Measurements from ENCODE around the gene ERFL. TPM values are rescaled to one million over a fixed set of nuclear protein-coding genes. Genes with fewer than 3 reads are reported as not detected.
A peak's percentile ranks its signal among the peaks of the same experiment; 100 is the strongest.

ERFL gene
- total RNA-seq, 4 donors from 2014 or later, result not detected

- 12 to 25% methylated on average over 7 of the region's 7 CpGs for WGBS, 2 donors
- Histone ChIP-seq H3K27me3 (peaks cover 19 to 100% (median 26%) of the 10 kb centered on the region in 4 donors), H3K4me3 (no peak overlapping the region), H3K9me3 (no peaks in the 10 kb centered on the region), H3K27ac (no peak overlapping the region), H3K36me3 (no peaks in the 10 kb centered on the region), H3K4me1 (peaks cover 0 to 24% (median 9%) of the 10 kb centered on the region in 3 donors)
- no peak for TF ChIP-seq POLR2A (IDR thresholded peaks at IDR 0.05)
- TF ChIP-seq CTCF (IDR thresholded peaks at IDR 0.05), result peak; percentile 59 to 84 (median 72)
- intact Hi-C loops (cut with DNase I), result no loop called here
- DNase-seq, result no peak
Observed at GRCh38 chr19:41934849-41935374, 6.7 kb upstream of the ERFL start.

- no peak for DNase-seq
- no peak for TF ChIP-seq CTCF (IDR thresholded peaks at IDR 0.05)
- no peak for TF ChIP-seq POLR2A (IDR thresholded peaks at IDR 0.05)
- peaks cover 6 to 28% (median 11%) of the 10 kb centered on the region in 3 donors for H3K4me1 ChIP-seq
- H3K4me3 ChIP-seq, result no peak overlapping the region
- H3K27ac ChIP-seq, result no peak overlapping the region
- peaks cover 24 to 100% (median 33%) of the 10 kb centered on the region in 4 donors for H3K27me3 ChIP-seq
- no peaks in the 10 kb centered on the region for H3K36me3 ChIP-seq
- intact Hi-C loops (cut with DNase I), result no loop called here
- H3K9me3 ChIP-seq, result no peaks in the 10 kb centered on the region
- WGBS, 2 donors, result 57 to 61% methylated on average over 5 to 7 of the region's 7 CpGs
Observed at GRCh38 chr19:41933693-41934426, 5.6 kb upstream of the ERFL start.

GRCh38 chr19:41932720-41933332 is 4.6 kb upstream of the ERFL start:
- Histone ChIP-seq H3K9me3 (no peaks in the 10 kb centered on the region), H3K4me1 (peaks cover 17 to 38% (median 18%) of the 10 kb centered on the region in 3 donors), H3K27ac (no peak overlapping the region), H3K4me3 (no peak overlapping the region), H3K36me3 (no peaks in the 10 kb centered on the region), H3K27me3 (peaks cover 27 to 100% (median 43%) of the 10 kb centered on the region in 4 donors)
- TF ChIP-seq CTCF (IDR thresholded peaks at IDR 0.05) (no peak), POLR2A (IDR thresholded peaks at IDR 0.05) (no peak)
- intact Hi-C loops (cut with DNase I), result no loop called here
- WGBS, 2 donors, result 21 to 36% methylated on average over 29 of the region's 29 CpGs
- no peak for DNase-seq

GRCh38 chr19:41932259-41932719 is 4.0 kb upstream of the ERFL start:
- no peak for DNase-seq
- peaks cover 30 to 100% (median 46%) of the 10 kb centered on the region in 4 donors for H3K27me3 ChIP-seq
- 22 to 32% methylated on average over 5 to 10 of the region's 11 CpGs for WGBS, 2 donors
- no peak overlapping the region for H3K27ac ChIP-seq
- H3K9me3 ChIP-seq, result no peaks in the 10 kb centered on the region
- TF ChIP-seq CTCF (IDR thresholded peaks at IDR 0.05), result no peak
- no peak for TF ChIP-seq POLR2A (IDR thresholded peaks at IDR 0.05)
- no peaks in the 10 kb centered on the region for H3K36me3 ChIP-seq
- intact Hi-C loops (cut with DNase I), result no loop called here
- peaks cover 19 to 42% (median 21%) of the 10 kb centered on the region in 3 donors for H3K4me1 ChIP-seq
- no peak overlapping the region for H3K4me3 ChIP-seq

All from esophagus squamous epithelium (tissue), 5 donors.